GM19351 (cell line): ENCODE measurements around the gene SLC39A11.
"Not testable (repeated sequence)": the region's sequence is repeated elsewhere in the genome, so short reads cannot be mapped to it uniquely, and the experiment has no call there.

Source experiments
- ATAC-seq: cut with Tn5 transposase; IDR thresholded peaks from one replicate; pipeline ENCODE4 v1.9.1; 2021; ENCODE audit warnings: mild to moderate bottlenecking, moderate library complexity; ENCODE audit not compliant: unreplicated experiment

The SLC39A11 gene

DNA sequence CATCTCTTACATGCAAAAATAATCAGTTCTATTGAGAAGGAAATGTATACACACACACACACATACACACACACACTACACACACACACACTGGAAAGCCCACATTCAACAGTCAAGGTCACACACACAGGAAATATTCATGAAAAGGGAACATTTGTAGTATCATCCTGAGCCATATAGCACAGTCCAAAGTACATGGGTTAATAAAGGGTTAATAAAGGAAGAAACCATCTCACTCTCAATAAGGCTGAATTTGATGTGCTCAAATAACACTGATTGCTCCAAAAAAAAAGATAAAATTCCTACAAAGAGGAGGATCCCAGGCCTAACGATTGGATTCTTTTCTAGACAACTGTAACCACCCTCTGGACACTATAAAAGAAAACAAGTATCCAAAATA, 164.7 kb downstream of the SLC39A11 start:
- no peak for ATAC-seq

DNA sequence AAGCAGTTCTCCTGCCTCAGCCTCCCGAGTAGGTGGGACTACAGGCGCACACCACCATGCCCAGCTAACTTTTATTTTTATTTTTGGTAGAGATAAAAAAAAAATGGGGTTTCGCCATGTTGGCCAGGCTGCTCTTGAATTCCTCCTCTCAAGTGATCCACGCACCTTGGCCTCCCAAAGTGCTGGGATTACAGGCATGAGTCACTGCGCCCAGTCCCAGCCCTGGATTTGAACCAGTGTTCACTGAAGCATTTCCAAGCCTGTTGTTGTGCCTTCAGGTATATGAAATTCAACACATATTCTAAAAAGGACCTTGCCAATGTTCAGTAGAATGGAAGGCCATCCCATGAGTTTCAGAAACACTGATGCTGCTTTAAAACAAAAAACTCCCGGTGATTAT, 165.3 kb downstream of the SLC39A11 start:
- ATAC-seq: no peak

DNA sequence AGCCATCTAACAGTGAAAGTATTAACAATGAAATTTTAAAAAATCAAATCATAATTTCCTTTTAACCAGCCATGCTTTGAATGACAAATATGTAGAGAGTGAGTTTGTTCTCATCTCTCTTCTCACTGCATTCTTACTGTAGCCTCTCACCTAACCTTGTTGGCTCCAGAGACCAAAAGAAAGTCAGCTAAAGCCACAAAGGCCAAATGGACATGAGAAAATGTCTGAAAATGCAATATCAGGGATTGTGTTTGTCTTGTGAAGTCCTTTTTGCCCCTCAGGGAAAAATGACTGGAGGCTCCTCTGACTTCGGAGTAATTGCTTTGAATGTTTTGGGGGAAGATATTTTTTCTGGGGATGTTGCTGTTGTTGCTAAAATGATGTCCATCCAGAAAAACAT, 166.3 kb downstream of the SLC39A11 start:
- ATAC-seq: no peak

DNA sequence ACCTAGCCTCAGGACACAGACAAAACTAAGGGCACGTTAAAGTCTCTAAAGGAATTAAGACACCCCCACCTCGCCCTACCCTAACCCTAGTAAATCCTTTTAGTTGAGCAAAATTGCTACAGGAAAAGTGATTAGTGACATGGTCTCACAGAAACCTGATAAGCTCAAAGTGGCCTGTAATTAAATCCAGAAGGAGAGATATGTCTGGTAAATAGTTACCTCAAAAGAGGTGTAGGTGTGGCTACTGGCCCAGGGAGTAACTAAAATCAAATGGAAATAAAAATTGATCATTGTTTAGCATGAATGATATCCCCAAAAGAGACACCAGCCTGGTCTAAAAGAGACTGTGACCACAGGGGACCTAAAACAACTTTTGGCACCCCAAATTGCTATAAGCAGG, 168.3 kb downstream of the SLC39A11 start:
- no peak for ATAC-seq

DNA sequence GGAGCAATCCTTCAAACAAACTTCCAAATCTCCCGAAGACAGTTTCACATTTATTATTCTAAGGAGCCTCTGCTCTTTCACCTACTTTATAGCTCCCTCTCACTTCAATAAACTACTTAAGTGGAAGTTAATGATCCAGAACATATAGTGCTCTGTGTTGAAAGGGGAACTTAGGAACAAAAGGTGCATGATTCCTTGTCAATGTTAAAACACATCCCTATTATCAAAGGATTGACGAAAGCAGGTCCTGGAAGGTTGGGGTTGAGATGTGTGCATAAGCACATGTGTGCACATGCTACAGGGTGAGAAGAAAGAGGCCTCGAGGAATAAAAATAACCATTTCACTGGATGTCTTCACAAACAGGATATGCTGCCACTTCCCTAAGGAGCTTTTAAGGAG, 170.3 kb downstream of the SLC39A11 start:
- no peak for ATAC-seq

DNA sequence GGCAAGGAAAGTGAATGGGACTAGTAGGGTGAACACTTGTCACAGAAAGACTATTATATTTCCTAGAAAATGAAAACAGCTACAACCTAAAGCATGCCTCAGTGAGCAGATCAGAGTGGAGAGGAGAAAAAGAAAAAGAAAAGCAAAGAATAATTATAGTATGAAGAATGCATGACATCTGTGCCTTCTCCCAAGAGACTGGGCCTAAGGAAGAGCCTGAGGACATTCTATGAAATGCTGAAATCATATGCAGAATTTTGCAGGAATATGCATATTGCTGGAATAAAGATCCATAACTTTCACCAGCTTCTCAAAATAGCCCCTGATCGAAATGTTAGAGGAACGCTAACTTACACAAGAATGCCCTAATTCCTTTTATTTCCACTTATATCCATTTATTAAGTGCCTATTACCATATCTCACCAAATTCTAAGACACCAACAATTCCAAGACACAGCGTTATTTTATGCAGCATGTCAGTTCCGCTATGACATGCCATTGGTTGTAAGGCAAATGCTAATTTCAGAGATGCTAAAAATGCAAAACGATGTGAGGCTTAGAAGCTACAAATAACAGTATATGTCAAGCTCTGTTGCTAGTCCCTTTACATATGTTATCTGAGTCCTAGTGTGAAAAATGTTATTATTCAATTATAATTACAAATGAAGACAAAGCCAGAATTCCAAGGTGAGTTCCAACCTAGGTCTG, 171.0 kb downstream of the SLC39A11 start:
- ATAC-seq: no peak

DNA sequence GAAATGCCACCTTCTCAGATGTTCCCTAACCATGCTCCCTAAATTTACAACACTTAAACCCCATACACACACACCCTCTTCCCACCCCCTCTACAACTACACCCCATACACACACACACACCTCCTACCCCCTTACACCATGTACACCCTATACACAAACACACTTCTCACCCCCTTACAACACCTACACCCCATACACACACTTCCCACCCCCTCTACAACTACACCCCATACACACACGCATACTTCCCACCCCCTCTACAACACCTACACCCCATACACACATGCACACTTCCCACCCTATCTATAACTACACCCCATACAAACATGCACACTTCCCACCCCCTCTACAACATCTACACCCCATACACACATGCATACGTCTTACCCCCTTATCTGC, 172.0 kb downstream of the SLC39A11 start:
- no peak for ATAC-seq

DNA sequence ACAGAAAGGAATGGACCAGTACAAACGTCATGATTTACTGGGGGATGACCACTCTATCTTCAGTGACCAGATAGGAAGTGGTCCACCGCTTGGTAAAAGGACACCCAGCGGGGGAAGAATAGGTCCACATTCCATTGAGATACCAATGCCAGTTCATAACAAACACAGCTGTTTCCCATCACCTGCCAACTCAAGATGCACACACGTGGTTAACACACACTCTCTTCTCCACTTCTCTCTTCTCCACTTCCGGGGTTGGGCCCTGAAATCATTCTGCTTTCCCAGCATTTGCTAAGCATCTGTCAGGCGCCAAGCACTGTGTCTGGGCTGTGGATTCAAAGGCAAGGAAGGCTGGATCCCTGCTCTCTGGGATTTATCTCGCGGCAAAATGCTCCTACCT, 175.5 kb downstream of the SLC39A11 start:
- no peak for ATAC-seq

DNA sequence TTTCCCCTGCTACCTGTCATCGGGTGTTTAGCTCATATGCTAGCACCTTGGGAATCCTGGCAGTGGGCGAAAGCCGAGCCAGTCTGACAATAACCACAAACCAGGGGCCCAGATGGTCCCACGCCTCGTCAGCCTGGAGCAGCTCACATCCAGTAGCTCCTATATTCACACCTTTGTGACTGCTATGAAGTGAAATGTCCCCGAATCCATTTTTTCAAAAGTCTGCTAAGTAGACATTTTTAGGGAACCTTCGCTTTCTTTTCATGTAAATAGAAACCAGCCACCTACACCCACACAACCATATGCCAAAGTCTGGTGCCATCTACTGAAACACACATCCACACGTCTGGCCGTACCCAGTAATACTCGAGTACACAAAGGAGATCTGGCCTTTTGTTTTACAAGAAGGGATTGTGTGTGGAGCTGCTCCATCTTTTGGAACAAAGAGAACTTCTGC, 176.8 kb downstream of the SLC39A11 start:
- ATAC-seq: no peak

DNA sequence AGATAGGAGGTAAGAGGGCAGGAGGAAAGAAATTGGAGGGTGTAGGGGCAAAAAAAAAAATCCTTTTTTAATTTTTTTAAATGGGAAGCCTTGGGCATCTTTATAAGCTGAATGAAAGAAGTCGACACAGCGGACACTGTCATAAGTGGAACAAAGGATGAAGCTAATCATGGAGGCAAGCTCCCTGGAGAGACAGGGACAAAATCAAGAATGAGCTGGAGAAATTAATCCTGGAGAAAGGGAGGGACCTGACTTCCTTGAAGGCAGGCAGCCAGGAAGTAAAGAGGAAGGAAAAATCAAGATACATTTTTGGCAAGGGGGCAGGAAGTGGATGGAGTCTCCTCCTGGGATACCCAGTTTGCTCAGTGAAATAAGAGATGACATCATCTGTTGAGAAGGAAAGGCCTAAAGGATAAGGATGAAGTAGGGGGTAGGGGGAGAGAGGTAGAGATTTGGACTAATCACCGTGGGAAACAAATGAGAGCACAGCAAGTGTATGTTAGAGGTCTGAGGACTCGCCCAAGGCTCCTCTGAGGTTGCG, 179.3 kb downstream of the SLC39A11 start:
- no peak for ATAC-seq

DNA sequence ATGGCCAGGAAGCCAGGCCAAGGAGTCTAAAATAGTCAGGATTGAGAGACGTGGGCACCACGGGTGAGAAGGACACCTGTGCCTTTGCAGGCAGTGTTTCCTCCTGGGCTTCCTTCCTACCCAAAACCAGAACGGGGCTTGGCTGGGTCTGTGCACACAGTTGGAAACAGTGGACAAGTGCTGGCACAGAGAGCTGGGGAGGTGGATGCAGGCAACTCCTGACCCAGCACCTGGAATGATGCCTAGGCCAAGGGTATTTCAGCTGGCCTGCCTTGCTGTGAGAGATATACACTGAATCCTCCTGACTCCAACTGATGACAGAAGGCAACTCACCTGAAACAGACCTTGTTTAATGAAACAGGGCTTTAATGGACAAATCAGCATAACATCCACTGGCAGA, 186.2 kb downstream of the SLC39A11 start:
- no peak for ATAC-seq

DNA sequence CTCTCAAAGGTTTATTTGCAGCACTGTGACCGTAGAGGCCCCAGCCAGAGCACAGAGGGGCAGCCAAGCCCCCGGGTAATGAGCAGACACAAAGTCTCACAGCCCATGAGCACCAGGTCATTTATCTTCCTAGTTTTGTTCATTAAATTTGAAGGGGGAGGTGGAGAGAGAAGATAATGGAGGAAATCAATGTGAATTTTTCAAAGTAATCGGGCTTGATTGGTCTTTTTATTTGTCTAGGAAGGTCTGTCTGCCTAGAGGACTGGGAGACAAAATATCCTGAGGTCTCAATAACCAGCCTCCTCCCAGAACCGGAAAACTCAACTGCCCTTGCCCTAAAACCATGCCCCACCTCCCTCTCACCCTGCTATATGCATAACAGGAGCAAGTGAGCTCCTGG, 189.0 kb downstream of the SLC39A11 start:
- ATAC-seq: no peak

DNA sequence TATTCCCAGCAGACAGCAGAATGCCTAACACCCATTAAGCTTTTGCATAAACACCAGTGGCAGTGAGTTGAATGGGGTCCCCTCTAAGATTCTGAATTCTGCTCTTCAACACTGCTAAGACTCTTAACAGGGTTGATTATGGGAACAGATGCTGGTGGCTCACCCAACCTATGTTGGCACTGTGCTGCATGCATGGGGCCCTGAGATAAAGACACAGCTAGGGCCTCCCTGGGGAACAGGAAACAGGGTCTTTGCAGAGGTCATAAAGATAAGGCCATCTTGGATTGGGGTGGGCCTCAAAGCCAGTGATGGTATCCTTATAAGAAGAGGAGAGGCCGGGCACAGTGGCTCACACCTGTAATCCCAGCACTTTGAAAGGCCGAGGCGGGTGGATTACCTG, 190.8 kb downstream of the SLC39A11 start:
- ATAC-seq: no peak

DNA sequence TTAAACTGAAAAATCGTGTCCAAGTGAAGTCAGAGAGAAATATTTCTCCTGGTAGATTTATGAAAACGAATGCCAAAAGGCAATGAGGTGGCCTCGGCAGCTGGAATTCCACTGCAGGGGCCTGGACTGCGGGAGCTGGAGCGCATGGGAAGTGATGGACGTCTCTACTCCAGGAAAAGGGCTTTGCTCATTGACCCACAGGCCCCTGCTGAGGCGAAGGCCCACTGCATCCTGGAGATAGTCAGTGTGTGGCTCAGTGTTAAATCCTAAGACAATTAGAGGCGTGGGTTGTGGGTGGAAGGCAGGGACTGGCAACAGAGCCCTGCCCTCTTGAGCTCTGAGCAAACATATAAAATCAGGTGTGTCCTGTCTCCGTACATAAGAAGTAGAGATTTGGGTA, 191.4 kb downstream of the SLC39A11 start:
- no peak for ATAC-seq

DNA sequence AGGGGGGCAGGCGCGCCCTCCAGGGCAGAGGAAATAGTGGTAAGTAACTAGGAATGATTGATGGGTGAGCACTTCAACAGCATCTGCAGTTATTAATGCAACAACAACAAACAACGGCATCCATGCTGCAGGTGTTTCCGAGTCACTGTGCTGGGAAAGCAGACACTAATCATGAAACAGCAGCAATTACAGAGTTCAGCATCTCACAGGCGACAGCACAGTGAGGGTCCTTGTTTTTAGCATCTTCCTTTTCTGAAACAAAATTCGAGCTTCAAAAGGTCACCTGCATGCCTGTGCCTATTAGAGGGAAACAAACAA, 191.9 kb downstream of the SLC39A11 start:
- ATAC-seq: no peak

DNA sequence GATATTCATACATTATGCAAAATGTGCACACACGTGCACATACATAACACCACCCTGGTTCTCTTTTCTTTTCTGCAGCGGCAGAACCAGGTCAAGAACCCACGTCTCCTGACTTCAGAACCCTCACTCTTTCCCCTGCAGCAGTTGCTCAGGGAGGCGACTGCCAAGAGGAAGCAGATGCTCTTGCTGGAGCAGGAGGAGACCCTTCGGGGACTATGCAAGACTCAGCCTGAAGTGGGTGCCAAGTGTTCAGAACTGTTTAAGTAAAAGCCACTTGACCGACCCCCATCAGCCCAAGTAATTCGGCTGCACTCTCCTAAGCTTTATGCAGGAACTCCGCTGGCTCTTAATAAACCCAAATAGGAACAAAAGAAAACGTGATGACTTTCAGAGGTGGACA, 193.8 kb downstream of the SLC39A11 start:
- no peak for ATAC-seq

DNA sequence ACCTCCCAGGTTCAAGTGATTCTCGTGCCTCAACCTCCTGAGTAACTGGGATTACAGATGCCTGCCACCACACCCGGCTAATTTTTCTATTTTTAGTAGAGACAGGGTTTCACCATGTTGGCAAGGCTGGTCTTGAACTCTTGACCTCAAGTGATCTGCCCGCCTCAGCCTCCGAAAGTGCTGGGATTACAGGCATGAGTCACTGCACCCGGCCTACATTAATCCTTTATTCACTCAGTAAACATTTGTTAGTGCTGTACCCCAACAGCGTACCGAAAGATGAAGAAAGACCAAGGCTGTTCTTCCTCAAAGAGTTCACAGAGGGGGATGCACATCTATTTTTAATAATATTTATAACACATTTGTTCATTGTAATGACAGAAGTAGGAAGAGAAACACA, 196.2 kb downstream of the SLC39A11 start:
- ATAC-seq: not testable (repeated sequence)

DNA sequence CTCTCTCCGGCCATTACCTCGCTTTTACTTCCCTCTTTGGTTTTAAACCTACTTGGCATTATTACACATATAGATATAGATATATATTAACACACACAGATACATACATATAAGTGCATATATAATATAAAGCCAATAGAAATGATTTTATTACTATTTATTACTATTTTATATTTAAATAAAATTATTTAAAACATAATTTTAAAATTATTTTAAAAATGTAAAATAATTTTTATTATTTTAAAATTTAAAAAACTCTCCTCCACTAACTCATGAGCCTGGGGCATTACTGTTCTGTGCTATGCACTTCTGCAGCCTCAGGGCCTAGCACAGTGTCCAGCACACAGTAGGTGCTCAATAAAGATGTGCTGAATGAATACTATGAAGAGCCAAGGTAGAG, 200.9 kb downstream of the SLC39A11 start:
- no peak for ATAC-seq

DNA sequence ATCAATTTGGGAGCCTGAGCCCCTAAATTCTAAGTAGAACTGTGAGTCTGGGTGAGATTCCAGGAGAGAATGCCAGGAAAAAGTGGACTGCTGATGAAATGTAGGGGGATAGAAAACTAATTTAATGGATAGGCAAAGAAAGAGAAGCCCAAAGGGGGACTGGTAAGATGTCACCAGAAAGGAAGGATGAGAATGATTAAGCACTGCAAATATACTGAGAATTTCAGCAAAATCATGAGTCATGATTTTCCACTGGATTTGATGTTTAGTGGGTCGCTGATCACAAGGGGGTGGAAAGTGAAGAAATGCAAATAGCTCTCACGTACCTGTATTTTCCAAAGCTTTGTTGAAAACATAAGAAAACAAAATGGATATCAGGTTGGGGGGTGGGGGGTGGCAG, 201.8 kb downstream of the SLC39A11 start:
- ATAC-seq: no peak

DNA sequence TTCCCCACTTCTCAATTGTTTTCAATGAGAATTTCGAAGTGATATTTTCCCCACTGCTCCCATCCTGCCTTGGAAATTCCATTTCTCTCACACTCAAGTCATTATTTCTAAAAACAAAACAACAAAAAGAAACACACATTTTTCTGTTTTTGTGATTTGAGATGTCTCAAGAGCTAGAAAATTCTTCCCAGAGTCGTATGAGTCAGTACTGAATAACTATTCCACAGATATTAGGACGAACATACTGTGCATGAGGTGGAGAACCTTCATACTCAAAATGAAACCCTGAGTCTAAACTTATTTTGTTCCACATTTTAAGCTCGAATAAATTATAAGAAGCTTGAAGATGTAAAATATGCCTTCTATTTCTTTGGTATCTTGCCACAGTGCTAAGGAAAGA, 204.6 kb downstream of the SLC39A11 start:
- ATAC-seq: no peak

DNA sequence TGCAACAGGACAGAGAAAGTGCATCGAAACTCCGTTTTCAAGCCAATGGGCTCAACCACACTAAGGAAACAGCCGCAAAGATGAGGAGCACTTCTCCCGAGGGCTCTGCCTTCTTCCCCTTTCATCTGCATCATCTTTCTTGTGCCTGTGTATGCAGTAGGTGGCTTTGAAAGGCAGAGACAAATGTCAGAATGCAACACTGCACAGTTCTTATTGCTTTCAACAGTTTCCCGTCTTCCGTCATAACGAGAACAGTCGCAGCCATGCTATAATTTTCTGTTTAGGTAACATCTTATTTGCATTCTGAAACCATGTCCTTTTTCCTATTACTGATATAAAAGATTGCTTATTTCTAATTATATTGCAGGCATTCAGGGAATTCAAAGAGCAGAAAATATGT, 205.2 kb downstream of the SLC39A11 start:
- ATAC-seq: peak; percentile 84

DNA sequence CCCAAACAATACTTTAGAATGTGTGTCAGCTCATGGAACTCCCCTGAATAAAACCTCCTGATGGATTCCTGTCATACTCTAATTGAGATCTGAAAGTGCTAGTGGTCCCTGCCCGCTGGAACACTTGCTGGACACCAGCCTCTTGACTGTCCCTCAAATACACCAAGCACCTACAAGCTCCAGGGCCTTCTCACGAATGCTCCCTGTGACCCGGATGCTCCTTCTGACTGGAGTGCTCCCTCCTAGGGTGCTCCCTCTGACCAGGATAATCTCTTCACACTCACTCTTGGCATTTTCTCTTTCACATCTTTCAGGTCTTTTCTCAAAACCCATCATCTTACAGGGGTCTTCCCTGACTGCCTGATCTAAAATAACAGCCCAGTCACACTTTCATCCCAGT, 205.9 kb downstream of the SLC39A11 start:
- no peak for ATAC-seq

DNA sequence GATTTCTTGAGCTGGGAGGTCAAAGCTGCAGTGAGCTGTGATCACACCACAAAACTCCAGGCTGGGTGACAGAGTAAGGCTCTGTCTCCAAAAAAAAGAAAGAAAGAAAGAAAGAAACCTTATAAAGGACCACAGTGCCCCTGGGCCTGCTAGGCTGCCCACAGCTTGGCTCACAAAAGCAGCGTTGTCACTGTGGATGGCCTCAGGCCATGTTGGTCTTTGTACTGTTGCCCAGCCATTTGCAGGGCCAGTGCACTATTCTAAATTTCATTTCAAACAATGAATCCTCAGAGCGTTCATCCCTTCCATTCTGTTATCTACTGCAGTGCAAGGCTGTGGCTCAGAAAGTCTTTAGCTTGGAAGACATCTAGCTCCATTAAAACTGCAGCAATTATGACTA, 208.4 kb downstream of the SLC39A11 start:
- no peak for ATAC-seq
